K562 (cell line): ENCODE results near the gene ARHGEF17. TPM values are rescaled to one million over a fixed set of nuclear protein-coding genes. Genes with fewer than 3 reads are reported as not detected.

Source experiments
- ELF2 ChIP-seq: fragments of 250-450 bp; sonication (Bioruptor Pico); IDR thresholded peaks from 2 replicates; pipeline ENCODE4 v1.5.0; 2021; ENCODE audit warnings: mild to moderate bottlenecking
- FOSL1 ChIP-seq: fragments of 200-800 bp; sonication (Bioruptor generic); conservative IDR thresholded peaks from 2 replicates; pipeline ENCODE4 v1.6.1; 2016; ENCODE audit warnings: missing genetic modification characterization, missing compliant biosample characterization
- TCF7L2 ChIP-seq: fragments of 150-350 bp; IDR thresholded peaks from 2 replicates; pipeline ENCODE4 v1.6.1; 2016; ENCODE audit warnings: low read depth, mild to moderate bottlenecking, low read length, moderate library complexity
- polyA plus RNA-seq, 8 experiments: library from polyadenylated mRNA; depleted of rRNA in 4 of 8; stranded (reverse) in 5 of 8; unstranded in 3 of 8; fragments of >200 nt; fragmentation: Nextera tagmentation in 2 of 8; fragmentation: Illumina TruSeq in 1 of 8; extraction: Ambion mirVana in 2 of 8; extraction: Trizol in 1 of 8; gene quantifications; 2 replicates each; pipeline versions ENCODE4 v1.2.1 to v1.2.3, GENCODE V29; 2011 to 2014; ENCODE audit warnings: inconsistent platforms in 1 of 8, missing spikeins in 1 of 8
- total RNA-seq, 7 experiments: library from RNA; depleted of rRNA in 6 of 7; stranded (reverse); fragments of >200 nt in 6 of 7; fragmentation: Illumina TruSeq in 2 of 7; extraction: Trizol in 2 of 7; gene quantifications; 2 replicates each; pipeline versions ENCODE4 v1.2.1 to v1.2.3, GENCODE V29; 2011 to 2021; ENCODE audit warnings: low replicate concordance in 1 of 7
- TF ChIP-seq, protein P1 (sequence below): fragments of 450-650 bp; IDR thresholded peaks from 2 replicates; pipeline ENCODE4 v1.6.1; 2016; ENCODE audit warnings: low read depth

ARHGEF17 gene
- total and polyA plus RNA-seq, 9 of the 15 experiments (the other 6 are each of a cell fraction or from before 2014, with no cell fraction given) = 0.04 to 0.68 (median 0.10) TPM; not detected in 2

DNA sequence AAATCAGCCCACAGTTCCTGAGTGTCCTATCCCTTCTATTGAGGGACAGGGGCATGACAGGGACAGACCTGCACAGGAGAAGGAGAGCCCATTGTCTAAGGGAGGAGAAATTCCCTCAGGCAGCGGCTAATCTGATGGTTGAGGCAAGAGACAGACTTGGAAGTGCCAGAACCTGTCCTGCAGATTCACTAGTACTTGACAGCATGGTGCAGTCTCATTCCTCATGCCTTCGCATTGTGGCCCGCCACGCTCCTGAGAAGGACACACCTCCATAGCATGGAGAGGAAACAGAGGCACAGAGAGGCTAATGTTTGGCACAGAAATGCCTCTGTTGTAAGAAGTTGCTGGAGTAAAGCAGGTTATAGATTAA, 32.7 kb upstream of the ARHGEF17 start (continued):
- TF ChIP-seq, protein P1, sequence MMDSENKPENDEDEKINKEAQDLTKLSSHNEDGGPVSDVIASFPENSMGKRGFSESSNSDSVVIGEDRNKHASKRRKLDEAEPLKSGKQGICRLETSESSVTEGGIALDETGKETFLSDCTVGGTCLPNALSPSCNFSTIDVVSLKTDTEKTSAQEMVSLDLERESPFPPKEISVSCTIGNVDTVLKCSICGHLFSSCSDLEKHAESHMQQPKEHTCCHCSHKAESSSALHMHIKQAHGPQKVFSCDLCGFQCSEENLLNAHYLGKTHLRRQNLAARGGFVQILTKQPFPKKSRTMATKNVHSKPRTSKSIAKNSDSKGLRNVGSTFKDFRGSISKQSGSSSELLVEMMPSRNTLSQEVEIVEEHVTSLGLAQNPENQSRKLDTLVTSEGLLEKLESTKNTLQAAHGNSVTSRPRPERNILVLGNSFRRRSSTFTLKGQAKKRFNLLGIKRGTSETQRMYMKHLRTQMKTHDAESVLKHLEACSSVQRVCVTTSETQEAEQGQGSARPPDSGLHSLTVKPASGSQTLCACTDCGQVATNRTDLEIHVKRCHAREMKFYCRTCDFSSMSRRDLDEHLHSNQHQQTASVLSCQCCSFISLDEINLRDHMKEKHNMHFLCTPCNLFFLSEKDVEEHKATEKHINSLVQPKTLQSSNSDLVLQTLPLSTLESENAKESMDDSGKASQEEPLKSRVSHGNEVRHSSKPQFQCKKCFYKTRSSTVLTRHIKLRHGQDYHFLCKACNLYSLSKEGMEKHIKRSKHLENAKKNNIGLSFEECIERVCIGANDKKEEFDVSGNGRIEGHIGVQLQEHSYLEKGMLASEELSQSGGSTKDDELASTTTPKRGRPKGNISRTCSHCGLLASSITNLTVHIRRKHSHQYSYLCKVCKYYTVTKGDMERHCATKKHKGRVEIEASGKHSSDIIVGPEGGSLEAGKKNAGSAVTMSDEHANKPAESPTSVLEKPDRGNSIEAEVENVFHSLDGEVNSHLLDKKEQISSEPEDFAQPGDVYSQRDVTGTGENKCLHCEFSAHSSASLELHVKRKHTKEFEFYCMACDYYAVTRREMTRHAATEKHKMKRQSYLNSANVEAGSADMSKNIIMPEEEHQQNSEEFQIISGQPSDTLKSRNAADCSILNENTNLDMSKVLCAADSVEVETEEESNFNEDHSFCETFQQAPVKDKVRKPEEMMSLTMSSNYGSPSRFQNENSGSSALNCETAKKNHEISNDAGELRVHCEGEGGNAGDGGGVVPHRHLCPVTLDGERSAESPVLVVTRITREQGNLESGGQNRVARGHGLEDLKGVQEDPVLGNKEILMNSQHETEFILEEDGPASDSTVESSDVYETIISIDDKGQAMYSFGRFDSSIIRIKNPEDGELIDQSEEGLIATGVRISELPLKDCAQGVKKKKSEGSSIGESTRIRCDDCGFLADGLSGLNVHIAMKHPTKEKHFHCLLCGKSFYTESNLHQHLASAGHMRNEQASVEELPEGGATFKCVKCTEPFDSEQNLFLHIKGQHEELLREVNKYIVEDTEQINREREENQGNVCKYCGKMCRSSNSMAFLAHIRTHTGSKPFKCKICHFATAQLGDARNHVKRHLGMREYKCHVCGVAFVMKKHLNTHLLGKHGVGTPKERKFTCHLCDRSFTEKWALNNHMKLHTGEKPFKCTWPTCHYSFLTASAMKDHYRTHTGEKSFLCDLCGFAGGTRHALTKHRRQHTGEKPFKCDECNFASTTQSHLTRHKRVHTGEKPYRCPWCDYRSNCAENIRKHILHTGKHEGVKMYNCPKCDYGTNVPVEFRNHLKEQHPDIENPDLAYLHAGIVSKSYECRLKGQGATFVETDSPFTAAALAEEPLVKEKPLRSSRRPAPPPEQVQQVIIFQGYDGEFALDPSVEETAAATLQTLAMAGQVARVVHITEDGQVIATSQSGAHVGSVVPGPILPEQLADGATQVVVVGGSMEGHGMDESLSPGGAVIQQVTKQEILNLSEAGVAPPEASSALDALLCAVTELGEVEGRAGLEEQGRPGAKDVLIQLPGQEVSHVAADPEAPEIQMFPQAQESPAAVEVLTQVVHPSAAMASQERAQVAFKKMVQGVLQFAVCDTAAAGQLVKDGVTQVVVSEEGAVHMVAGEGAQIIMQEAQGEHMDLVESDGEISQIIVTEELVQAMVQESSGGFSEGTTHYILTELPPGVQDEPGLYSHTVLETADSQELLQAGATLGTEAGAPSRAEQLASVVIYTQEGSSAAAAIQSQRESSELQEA = no peak
- TF ChIP-seq ELF2 (CRISPR knock-in tag) = no peak
- TF ChIP-seq FOSL1 (tag) = no peak
- no peak for TF ChIP-seq TCF7L2
